ENCODE measurements around the gene TSPAN18. TPM values are rescaled to one million over a fixed set of nuclear protein-coding genes. Genes with fewer than 3 reads are reported as not detected.

Gene TSPAN18
- total and polyA plus RNA-seq, 8 donors = 0.69 to 2.7 (median 1.5) TPM

- ATAC-seq = no peak
- no peak overlapping the region for H3K4me3 ChIP-seq
- H3K27me3 ChIP-seq = no peaks in the 10 kb centered on the region
- no peaks in the 10 kb centered on the region for H3K36me3 ChIP-seq
- no peak for TF ChIP-seq CTCF (IDR thresholded peaks at IDR 0.05)
- H3K27ac ChIP-seq = no peak overlapping the region
- no peaks in the 10 kb centered on the region for H3K9me3 ChIP-seq
- no peaks in the 10 kb centered on the region for H3K4me1 ChIP-seq
- WGBS, 2 donors = 78 to 79% methylated on average over 10 of the region's 10 CpGs
- no peak for FAIRE-seq
- intact Hi-C loops (cut with DNase I) = no loop called here
- no peak for DNase-seq
Measured at GRCh38 chr11:44779736-44780520, 53.2 kb downstream of the TSPAN18 start.

DNA sequence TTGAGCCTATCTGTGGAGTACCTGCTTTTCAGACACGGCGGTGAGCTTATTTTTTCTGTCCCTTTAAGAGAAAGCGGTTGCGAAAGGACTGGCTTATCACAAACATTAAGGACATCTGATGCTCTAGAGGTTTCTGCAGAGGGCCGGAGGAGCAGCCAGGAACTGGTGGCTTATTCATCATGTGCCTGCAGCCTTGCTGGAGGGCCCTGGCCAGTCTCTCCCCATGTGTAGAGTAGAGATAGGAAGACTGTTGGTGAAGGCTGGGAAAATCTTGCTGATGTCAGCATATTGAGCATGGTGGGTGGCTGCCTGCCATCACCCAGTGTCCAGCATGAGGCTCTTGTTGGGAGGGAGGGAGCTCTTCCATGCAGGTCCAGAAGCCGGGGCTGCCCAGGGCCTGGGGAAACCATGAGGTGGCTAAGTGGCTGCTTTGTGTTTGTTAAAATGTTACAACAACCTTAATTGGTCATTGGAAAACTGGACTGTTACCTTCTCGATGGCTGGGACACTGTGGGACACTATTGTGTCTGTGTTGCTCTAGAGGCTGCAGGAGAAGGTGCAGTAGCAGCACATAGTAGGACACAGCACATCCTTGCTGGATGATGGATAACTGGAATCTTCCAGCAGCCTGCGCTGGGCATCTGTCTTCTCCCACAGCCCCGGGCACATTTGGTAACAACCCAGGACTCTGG is 54.3 kb downstream of the TSPAN18 start:
- H3K4me3 ChIP-seq = no peak overlapping the region
- FAIRE-seq = no peak
- H3K27ac ChIP-seq = no peak overlapping the region
- intact Hi-C loops (cut with DNase I) = no loop called here
- peak in 1 of 4 donors; percentile 48 for ATAC-seq
- H3K36me3 ChIP-seq = no peaks in the 10 kb centered on the region
- no peak for TF ChIP-seq CTCF (IDR thresholded peaks at IDR 0.05)
- DNase-seq = no peak
- no peaks in the 10 kb centered on the region for H3K9me3 ChIP-seq
- H3K27me3 ChIP-seq = no peaks in the 10 kb centered on the region
- WGBS, 2 donors = 58 to 60% methylated on average over 9 of the region's 9 CpGs
- H3K4me1 ChIP-seq = no peaks in the 10 kb centered on the region

DNA sequence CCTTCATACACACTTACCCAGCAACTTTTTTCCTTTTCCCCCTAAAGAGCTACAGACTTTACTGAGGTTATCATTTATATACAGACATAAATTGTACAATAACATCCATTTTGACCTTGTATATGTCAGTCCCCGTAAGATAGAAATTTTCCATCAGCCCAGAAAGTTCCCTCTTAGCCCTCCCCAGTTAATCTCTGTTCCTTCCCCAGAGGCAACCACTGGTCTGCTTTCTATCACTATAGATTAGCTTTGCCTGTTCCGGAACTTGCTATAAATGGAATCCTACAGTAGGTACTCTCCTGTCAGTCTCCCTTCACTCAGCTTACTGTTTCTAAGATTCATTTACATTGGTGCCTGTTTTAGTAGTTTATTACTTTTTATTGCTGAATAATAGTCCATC is 54.9 kb downstream of the TSPAN18 start:
- Histone ChIP-seq H3K4me1 (no peaks in the 10 kb centered on the region), H3K27me3 (no peaks in the 10 kb centered on the region), H3K36me3 (no peaks in the 10 kb centered on the region), H3K4me3 (no peak overlapping the region), H3K9me3 (no peaks in the 10 kb centered on the region), H3K27ac (no peak overlapping the region)
- WGBS, 2 donors = 71 to 84% methylated on average over 2 of the region's 2 CpGs
- no peak for FAIRE-seq
- no peak for TF ChIP-seq CTCF (IDR thresholded peaks at IDR 0.05)
- intact Hi-C loops (cut with DNase I) = no loop called here
- no peak for DNase-seq
- no peak for ATAC-seq

GRCh38 chr11:44782478-44782877 is 55.7 kb downstream of the TSPAN18 start:
- no peak overlapping the region for H3K4me3 ChIP-seq
- DNase-seq (no peak), ATAC-seq (no peak), FAIRE-seq (no peak)
- 92 to 96% methylated on average over 4 of the region's 4 CpGs for WGBS, 2 donors
- no peak for TF ChIP-seq CTCF (IDR thresholded peaks at IDR 0.05)
- H3K27ac ChIP-seq = no peak overlapping the region
- no peaks in the 10 kb centered on the region for H3K4me1 ChIP-seq
- H3K36me3 ChIP-seq = no peaks in the 10 kb centered on the region
- intact Hi-C loops (cut with DNase I) = no loop called here
- H3K27me3 ChIP-seq = no peaks in the 10 kb centered on the region
- no peaks in the 10 kb centered on the region for H3K9me3 ChIP-seq

GRCh38 chr11:44784436-44784760 is 57.6 kb downstream of the TSPAN18 start:
- no peaks in the 10 kb centered on the region for H3K9me3 ChIP-seq
- WGBS, 2 donors = 54 to 75% methylated on average over 8 of the region's 8 CpGs
- no peak overlapping the region for H3K27ac ChIP-seq
- intact Hi-C loops (cut with DNase I) = no loop called here
- H3K4me1 ChIP-seq = no peaks in the 10 kb centered on the region
- H3K27me3 ChIP-seq = no peaks in the 10 kb centered on the region
- no peak for FAIRE-seq
- ATAC-seq = no peak
- no peak for DNase-seq
- TF ChIP-seq CTCF (IDR thresholded peaks at IDR 0.05) = no peak
- no peak overlapping the region for H3K4me3 ChIP-seq
- H3K36me3 ChIP-seq = no peaks in the 10 kb centered on the region

Data from pancreas (tissue), 10 donors.